ENCODE measurements around the gene IKZF2. TPM values are rescaled to one million over a fixed set of nuclear protein-coding genes. Genes with fewer than 3 reads are reported as not detected.

Gene IKZF2
- total RNA-seq, 1 donor from 2014 or later, result 4.4 TPM

DNA sequence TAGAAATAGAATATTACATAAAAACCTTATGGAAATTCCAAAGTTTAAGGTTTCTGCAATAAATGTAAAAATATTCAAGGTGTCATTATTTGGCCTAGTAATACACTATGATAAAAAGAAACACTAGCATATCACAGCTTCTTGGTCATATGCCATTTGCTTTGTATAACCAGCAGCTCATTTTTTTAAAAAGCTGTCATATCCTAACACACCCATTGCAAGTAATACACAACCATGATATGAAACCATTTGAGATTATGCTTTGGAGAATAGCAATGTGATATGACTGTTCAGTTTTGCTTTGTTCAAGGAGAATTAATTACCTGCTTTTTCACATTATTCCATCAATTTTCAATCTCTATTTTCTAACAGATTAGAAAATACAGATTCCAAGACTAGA is 149.0 kb downstream of the IKZF2 start:
- Histone ChIP-seq H3K27me3 (ENCODE audit: control insufficient read depth, insufficient read depth, low read length) (no peaks in the 10 kb centered on the region), H3K4me3 (ENCODE audit: low read depth, low read length) (no peak overlapping the region), H3K36me3 (ENCODE audit: control insufficient read depth, insufficient read depth, low read length) (no peaks in the 10 kb centered on the region)
- no peak for DNase-seq (ENCODE audit: low read depth)
- TF ChIP-seq, protein P1, sequence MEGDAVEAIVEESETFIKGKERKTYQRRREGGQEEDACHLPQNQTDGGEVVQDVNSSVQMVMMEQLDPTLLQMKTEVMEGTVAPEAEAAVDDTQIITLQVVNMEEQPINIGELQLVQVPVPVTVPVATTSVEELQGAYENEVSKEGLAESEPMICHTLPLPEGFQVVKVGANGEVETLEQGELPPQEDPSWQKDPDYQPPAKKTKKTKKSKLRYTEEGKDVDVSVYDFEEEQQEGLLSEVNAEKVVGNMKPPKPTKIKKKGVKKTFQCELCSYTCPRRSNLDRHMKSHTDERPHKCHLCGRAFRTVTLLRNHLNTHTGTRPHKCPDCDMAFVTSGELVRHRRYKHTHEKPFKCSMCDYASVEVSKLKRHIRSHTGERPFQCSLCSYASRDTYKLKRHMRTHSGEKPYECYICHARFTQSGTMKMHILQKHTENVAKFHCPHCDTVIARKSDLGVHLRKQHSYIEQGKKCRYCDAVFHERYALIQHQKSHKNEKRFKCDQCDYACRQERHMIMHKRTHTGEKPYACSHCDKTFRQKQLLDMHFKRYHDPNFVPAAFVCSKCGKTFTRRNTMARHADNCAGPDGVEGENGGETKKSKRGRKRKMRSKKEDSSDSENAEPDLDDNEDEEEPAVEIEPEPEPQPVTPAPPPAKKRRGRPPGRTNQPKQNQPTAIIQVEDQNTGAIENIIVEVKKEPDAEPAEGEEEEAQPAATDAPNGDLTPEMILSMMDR (IDR thresholded peaks at IDR 0.05; ENCODE audit: insufficient read depth, low read length, poor library complexity, severe bottlenecking), result no peak

DNA sequence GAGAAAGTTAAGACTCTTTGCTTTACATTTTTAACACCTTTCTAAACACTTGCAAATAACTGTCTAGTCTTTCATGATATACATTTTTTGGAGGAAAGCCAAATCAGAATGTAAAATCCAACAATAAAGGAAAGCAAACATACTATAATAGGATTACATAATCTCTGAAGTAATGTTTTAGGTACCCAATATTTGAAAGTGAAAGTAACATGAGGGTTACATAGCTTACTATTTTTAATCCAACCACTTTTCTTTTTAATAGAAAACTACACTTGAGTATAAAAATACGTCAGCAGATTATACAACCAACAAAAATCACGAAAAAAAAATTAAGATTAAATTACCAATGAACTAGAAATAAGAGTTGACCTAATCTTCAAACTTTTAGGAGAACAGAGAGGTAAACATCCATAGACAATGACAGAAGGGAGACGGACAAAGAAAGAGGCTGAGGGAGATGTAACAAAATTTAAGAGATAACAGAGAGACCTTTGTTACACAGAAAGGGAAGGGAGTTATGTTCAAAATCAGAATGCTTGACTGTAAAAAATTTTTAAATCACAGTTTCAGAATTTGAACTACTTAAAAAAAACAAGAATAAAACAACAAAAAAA is 150.0 kb downstream of the IKZF2 start:
- Histone ChIP-seq H3K27me3 (ENCODE audit: control insufficient read depth, insufficient read depth, low read length) (no peaks in the 10 kb centered on the region), H3K36me3 (ENCODE audit: control insufficient read depth, insufficient read depth, low read length) (no peaks in the 10 kb centered on the region), H3K4me3 (ENCODE audit: low read depth, low read length) (no peak overlapping the region)
- TF ChIP-seq, protein P1 (IDR thresholded peaks at IDR 0.05; ENCODE audit: insufficient read depth, low read length, poor library complexity, severe bottlenecking), result no peak
- no peak for DNase-seq (ENCODE audit: low read depth)

DNA sequence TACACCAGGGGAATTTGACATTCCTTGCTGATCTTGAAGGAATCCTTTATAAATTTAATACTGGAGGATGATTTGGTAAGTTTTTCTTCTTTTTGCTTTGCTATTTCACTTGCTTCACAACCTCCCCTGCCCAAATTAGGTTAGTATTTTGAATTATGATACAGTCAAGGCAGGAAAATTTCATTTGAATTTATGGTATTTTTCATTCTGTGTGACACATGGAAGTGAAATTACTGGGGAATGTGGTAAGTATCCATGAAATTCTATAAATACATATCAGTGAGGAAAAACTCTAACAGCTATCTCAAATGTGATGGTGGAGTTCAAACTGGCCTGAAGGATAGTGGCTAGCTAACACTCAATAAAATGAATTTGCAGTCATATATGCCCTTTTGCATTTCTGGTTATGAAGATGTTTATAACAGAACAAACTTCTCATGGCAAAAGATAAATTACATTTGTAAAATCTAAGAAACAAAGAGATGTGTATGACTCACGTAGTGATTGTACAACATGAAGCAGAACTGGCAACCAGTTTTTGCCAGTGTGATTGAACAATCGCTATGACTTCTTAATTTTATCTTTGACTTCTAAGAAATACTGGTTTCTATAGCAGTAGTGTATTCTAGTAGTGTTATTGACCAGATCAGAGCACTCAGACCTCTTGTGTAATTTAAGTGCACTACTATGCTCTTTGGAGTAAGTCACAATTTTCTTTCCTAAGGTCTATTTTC is 152.6 kb downstream of the IKZF2 start:
- H3K4me3 ChIP-seq (ENCODE audit: low read depth, low read length), result no peak overlapping the region
- no peaks in the 10 kb centered on the region for H3K27me3 ChIP-seq (ENCODE audit: control insufficient read depth, insufficient read depth, low read length)
- no peaks in the 10 kb centered on the region for H3K36me3 ChIP-seq (ENCODE audit: control insufficient read depth, insufficient read depth, low read length)
- TF ChIP-seq, protein P1 (IDR thresholded peaks at IDR 0.05; ENCODE audit: insufficient read depth, low read length, poor library complexity, severe bottlenecking), result no peak
- no peak for DNase-seq (ENCODE audit: low read depth)

DNA sequence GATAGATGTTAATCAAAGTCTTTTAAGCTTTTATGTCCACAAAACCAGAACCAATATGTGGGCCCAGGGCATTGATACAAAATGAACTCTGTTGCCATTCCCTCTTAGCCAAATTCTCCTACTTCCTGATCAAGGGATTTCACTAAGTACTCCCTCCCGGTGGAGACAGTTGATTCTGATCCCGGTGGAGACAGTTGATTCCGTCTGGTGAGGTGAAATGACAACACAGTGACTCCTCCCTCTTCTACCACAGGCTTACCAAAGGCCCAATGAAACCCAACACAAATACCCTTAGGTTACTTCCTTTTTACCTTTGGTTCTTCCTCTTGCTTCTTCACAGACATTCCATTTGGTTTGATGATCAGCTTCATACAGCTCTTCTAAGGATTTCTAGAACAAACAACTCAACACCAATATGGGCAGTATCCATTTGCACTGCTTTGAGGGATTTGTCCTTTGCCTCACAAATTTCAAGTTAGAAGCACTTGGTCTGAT is 153.8 kb downstream of the IKZF2 start:
- Histone ChIP-seq H3K4me3 (ENCODE audit: low read depth, low read length) (no peak overlapping the region), H3K36me3 (ENCODE audit: control insufficient read depth, insufficient read depth, low read length) (no peaks in the 10 kb centered on the region), H3K27me3 (ENCODE audit: control insufficient read depth, insufficient read depth, low read length) (no peaks in the 10 kb centered on the region)
- DNase-seq (ENCODE audit: low read depth), result no peak
- TF ChIP-seq, protein P1 (IDR thresholded peaks at IDR 0.05; ENCODE audit: insufficient read depth, low read length, poor library complexity, severe bottlenecking), result no peak

DNA sequence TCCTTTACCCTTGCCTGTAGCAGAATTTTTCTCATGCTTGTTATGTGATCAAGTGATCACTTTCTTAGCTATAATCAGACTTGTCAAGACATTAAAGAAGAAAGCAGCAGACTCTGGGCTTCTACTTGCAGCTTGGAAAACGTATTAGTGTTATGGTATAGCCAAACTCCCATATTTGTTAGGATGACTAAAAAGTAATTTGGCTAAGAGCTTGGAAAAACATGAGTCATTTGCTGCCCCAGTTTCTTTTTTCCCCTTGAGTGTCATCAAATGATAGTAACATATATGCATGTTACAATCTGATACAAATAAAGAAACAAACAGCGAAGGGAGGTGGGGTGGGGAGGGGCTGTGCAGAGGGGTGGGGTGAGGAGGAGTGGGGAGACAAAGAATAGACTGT is 155.5 kb downstream of the IKZF2 start:
- DNase-seq (ENCODE audit: low read depth), result no peak

More for the DNA sequence above, 155.5 kb downstream of the IKZF2 start:
- H3K36me3 ChIP-seq (ENCODE audit: control insufficient read depth, insufficient read depth, low read length), result no peaks in the 10 kb centered on the region
- H3K27me3 ChIP-seq (ENCODE audit: control insufficient read depth, insufficient read depth, low read length), result no peaks in the 10 kb centered on the region
- no peak overlapping the region for H3K4me3 ChIP-seq (ENCODE audit: low read depth, low read length)
- TF ChIP-seq, protein P1 (IDR thresholded peaks at IDR 0.05; ENCODE audit: insufficient read depth, low read length, poor library complexity, severe bottlenecking), result no peak

Measured in kidney epithelial cell (primary cell).